HG03108 (cell line): ENCODE data around the gene CMTR2.

Experiments used
- ATAC-seq: cut with Tn5 transposase; IDR thresholded peaks from one replicate; pipeline ENCODE4 v1.9.1; 2021; ENCODE audit warnings: moderate library complexity; ENCODE audit not compliant: unreplicated experiment

The CMTR2 gene

DNA sequence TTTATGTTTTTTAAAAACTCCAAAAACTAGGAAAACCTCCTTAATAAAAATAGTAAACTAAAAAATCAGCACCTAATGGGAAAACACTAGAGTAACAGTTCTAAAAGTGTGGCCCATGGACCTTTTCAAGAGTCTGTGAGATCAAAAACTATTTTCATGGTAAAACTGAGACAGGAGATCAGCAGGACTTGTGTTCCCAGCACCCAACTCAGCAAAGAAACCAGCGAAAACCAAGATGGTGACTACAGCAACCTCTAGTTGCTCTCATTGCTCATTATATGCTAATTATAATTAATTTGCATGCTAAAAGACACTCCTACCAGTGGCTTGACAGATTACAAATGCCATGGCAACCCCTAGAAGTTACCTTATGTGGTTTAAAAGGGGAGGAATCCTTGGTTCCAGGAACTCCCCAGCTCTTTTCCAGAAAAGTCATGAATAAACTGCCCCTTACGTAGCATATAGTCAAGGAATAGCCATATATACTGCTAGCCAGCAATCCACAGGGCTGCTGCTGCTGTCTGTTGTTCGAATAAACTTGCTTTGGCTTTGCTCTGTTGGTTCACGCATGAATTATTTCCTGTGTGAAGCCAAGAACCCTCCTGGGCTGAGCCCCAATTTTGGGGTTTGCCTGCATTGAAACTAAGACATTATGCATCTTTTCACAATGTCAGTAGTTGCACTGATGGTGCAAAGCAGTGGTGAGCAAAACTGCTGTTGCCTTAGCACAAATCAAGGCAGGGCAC lies 12.4 kb downstream of the CMTR2 start:
- ATAC-seq = no peak

DNA sequence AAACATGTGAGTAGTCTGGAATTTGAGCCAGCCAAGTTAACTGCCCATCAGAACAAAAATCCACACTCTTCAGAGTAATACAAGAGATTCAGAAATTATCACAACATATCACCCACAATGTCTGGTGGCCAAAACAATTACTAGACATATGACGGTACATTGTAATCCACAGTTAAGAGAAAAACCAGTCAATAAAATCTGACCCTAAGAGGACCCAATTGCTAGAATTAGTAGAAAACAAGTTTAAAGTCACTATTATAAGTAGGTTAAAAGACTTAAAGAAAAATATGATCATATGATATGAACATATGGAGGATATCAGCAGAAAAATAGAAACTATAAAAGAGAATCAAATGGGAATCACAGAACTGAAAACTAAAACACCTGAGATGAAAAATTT lies 15.8 kb downstream of the CMTR2 start:
- ATAC-seq = no peak

DNA sequence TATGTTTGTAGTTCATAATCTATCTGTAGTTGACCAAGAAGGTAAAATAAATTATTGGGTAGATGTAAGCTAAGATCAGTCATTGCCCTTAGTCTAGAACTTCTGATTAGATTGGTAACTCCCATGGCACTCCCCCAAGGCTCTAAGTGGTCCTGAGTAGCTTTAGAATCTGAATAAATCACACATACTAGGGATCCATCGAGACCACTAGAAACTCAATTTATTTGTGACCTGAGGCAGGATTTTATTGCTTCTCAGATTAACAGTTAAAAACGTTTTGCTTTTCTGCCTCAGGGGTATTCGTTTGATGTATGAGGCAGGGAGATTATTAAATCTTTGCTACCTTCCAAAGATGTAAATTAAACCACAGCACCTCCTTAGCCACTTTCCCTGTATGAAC lies 24.9 kb downstream of the CMTR2 start:
- ATAC-seq = no peak

DNA sequence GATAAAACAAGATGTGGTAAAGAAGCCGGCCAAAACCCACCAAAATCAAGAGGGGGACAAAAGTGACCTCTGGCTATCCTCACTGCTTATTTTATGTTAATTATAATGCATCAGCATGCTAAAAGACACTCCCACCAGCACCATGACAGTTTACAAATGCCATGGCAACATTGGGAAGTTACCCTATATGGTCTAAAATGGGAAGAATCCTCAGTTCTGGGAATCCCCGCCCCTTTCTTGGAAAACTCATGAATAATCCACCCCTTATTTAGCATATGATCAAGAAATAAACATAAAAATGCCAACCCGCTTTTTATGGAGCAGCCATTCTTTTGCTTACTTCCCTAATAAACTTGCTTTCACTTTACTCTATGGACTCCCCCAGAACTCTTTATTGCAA lies 25.6 kb downstream of the CMTR2 start:
- no peak for ATAC-seq

DNA sequence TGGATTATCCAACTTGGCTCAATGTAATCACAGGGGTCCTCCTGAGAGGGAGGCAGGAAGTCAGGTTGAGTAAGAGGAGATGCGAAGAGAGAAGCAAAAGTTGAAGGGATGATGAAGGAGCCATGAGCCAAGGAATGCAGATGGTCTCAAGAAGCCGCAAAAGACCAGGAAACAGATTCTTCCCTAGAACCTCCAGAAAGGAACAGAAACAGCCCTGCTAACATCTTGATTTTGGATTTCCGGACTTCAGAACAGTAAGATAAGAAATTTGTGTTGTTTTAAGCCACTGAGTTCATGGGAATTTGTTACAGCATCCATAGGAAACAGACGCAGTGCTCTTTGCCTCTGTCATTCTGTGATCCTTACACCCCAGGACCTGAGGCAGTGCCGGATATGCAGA lies 26.8 kb downstream of the CMTR2 start:
- ATAC-seq = no peak

DNA sequence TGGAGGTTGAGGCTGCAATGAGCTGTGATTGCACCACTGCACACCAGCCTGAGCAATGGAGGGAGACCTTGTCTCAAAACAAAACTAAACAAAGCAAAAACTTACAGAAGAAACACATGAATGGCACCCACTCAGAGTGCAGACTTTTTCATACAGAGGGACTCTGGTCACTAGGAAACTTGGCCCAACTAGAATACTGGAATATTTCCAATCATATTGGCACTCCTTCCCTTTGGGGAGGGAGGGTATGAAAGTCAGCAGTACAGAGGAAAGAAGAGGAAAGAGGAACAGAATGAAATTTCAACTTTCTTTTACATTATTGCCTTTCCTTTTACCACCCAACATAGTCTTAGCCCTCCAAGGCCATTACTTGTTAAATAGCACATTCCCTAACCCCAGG lies 28.2 kb downstream of the CMTR2 start:
- ATAC-seq = no peak

DNA sequence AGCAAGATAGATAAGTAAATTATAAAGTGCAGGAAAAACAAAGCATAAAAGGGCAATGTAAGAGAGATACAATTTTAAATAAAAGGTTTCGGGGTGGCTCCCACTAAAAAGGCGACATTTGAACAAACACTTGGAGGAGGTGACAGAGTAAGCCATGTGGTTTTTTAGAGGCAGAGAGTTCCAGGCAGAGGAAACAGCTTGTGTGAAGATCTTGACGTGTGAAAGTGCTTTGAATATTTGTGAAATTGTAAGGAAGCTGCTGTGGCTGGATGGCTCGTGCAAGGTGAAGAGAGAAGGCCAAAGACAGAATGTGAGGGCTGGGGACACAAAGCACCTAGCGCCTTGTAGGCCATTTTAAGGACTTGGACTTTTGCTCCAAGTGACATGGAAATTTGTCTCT lies 30.1 kb downstream of the CMTR2 start:
- ATAC-seq = no peak

DNA sequence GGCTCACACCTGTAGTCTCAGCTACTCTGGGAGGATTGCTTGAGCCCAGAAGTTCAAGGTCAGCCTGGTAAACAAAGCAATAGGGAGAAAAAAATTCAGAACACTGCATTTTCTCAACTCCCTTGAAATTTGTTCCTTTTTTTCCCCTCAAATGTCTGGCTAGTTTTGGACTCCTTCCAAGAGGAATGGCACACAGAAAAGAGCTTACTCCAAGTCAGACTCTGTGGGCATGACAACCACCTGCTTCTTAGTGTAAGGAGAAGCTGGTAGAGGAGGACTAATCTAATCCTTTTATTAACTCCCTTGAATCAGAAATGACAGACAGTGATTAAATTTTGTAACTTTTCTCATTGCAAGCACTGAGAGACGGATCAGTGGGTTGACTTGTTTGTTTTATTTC lies 30.8 kb downstream of the CMTR2 start:
- ATAC-seq = no peak

DNA sequence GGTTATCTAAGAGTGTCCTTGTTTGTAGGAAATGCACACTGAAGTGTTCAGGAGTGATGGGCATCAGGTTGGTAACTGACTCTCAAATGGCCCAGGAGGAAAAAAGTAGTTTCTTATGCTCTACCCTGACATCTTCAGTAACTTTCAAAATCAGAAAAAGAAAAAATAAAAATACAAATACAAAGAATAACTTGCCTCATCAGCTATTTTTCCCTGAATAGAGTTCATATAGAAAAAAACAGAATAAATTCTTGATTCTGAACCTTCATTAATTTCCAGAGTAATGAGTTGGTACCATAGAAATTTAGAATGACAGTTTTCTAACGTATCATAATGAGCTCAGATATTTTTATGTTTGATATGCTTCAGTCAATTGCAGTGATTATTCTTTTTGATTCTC lies 31.4 kb downstream of the CMTR2 start:
- ATAC-seq = no peak

DNA sequence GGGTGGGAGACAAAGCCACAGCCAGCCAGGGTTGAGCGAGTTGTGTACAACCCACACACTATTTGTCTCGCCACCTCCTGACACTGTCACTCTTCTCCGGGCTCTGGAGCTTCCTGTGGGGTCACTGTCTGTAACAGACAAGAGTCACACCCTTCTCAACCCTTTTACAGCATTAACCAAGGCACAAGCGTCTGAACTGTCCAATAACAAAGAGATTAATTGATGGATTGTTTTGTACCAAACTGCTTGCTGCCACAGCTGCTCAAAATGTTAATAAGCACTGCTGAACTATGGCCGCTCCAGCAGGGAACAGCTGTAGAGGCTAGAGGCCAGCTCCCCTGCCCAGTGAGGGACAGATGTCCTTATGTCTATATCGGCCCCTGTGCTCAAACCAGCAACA lies 33.5 kb downstream of the CMTR2 start:
- no peak for ATAC-seq

DNA sequence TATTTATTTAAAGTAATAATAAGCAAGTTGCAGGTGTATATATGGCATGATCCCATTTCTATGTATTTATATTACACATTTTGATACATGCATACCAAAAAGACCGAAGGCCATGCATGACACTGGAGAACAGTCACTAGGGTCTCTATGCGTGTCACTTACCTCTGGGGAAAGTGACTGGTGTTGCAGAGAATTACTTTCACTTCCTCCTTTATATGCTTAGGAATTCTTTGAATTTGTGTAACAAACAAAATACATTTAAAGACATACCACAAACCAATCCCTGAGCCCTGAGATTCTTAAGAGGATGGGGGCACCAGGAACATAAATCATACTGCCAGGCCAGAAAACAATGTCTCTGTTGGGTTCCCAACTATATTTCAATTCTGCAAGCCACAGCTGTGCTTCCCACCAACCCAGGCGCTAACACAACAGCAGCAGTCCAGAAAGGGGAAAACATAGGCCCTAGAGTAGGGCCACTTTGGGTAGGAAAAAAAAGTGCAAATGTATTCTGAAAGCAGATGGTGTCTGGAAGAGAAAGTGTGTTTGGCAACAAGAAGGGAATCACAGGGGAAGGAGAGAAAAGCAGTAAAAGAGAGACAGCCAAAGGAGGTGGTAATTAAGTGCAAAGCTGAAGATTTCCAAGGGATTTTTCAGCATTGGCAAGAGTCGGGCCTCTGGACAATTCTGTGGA lies 34.2 kb downstream of the CMTR2 start:
- no peak for ATAC-seq

DNA sequence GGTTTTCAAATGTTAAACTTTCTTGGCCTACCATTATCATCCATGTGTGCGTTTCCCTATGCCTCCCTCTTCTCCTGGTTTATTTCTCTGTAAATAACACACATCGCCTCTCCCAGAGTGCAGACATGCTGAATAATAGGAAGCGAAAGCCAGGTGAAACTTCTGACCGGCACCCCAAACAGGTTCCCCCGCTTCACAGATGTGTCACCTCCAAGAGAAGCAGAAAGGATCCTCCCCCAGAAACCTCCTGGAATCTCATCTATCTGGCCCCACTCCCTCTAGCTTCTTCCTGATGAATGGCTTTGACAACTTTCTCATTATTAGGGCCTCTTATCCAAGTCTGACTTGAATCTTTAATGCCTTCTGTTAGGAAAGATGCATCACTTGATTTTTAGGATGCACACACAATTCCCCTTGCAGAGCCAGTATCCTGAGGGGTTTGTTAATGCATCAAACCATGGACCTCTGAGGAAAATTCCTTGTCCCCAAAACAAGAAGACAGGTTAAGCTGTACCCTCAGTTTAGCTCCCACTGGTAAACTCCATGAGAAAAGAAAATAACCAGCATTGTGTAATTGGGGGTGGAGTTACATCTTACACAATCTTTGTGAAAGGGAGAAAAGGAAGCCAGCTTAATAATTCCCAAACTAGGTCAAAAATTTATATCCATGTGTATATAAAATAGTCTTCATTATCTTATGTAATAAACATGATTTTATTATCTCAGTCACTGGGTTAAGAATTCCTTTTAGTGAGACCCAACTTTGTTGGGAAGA lies 38.6 kb downstream of the CMTR2 start:
- no peak for ATAC-seq

DNA sequence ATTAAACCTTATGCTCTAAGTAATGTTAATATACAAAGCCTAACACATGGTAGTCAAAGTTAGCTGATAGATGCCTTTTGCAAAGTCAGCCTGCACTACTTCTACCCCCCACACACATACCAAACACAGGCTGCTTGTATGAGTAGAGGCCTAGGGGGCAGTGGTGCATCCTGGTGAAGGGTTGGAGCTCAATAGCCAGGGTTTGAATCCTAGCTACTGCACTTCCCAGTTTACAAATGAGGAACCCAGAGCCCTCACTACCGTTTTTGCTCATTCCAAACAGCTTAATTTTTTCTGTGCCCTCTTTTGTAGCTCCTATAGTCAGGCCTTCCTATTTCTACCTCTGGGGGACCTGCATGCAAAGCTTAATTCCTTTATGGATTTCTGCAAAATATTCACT lies 39.8 kb downstream of the CMTR2 start:
- no peak for ATAC-seq

DNA sequence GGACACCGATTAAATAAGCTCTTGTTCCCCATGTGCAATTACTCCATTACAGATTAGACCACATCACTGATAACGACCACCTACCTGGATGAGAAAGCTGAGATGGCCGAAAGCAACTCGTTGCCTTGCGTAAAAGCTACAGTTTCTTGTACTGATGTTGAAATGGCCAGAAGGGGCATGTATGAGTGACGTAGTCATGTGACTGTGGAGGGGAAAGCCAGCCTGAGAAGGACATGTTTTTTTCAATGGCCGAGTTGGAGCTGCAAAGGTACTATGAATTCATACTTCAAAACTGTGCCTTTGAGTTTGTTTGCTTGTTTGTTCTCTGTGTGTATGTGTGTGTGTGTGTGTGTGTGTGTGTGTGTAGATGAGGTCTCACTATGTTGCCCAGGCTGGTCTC lies 41.7 kb downstream of the CMTR2 start:
- no peak for ATAC-seq

DNA sequence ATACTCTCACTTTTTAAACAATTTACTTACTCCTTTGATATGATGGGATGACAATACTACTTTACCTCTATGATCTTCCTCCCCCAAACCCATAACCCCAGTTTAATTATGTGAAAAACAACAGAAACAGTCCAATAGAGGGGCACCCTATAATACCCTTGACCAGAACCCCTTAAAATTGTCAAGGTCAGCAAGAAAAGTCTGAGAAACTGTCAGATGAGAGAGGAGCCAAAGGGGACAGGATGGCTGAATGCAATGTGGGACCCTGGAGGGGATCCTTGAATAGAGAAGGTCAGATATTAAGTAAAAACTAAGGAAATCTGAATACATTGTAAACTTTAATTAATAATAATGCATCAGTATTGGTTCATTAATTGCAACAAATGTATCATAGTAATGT lies 42.9 kb downstream of the CMTR2 start:
- ATAC-seq = no peak

DNA sequence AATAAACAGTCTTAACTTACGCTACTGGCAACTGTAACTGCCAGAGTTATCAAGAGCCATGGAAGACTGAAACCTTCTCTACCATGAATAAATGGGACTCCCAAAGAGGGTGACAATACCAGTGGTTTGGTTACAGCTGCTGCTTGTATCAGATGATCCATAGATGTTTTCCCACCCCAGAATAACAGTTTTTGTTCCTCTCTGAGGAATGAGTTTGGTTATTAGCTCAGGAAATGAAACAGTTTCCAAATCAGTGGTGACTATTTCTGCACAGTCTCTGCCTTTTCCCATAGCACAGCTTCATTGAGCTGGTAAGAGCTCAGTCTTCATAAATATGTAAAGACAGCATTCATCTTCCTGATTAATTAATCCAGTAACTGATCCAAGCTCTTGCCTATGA lies 44.7 kb downstream of the CMTR2 start:
- no peak for ATAC-seq

DNA sequence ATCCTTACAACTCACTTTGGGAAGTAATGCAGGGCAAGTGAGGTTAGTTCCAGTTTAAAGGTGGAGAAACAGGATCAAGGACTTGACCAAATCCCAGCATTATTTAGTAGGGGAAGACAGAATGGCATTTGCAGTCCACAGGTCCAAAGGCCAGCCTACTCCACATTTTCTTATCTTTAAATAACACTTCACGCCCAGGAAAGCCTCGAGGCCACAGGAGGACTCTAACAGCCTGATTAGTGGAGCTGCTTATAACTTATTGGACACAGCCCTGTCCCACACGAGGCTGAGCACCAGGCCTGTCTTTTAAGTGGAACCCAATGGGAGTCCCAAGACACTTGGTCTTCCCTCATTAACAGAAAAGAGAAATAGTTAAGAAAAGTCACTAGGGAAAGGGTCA lies 46.6 kb downstream of the CMTR2 start:
- ATAC-seq = no peak

DNA sequence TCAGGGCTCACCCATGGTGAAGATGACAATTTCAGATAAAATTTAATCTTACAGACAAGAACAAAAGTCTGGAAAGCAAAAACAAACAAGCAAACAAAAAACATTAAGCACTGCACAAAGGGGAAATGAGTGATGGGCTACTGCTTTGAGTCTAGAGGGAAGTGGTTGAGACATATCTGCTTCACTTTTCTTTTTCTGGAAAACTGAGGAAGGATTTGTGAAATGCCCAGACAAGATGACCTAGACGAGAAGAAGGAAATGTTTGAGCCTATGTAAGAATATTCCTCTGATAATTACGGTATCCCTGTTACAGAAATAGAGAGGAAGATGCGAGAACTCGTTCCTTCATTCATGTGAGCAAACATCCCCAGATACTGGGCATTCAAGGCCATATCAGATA lies 47.2 kb downstream of the CMTR2 start:
- ATAC-seq = no peak
